Liver (tissue), 9 donors: ENCODE data around the gene KRTAP12-1. TPM values are rescaled to one million over a fixed set of nuclear protein-coding genes. Genes with fewer than 3 reads are reported as not detected.

Experiments
- DNase-seq: peaks from one replicate; pipeline ENCODE4 v3.0.0-alpha.2; 2017; ENCODE audit warnings: low spot score
- H3K27ac ChIP-seq, 2 donors: one replicate each; pipeline ENCODE4 v1.7.0; 2013; ENCODE audit warnings: inconsistent platforms in 2 of 2, low read length in 2 of 2, control low read depth in 1 of 2, low read depth in 1 of 2, mild to moderate bottlenecking in 1 of 2
- H3K27me3 ChIP-seq, 4 donors: one replicate each; pipeline versions ENCODE4 v1.6.1 to v1.7.0; 2013; ENCODE audit warnings: low read length in 3 of 4, inconsistent platforms in 1 of 4, mild to moderate bottlenecking in 1 of 4, moderate library complexity in 1 of 4; ENCODE audit not compliant: control insufficient read depth in 4 of 4, insufficient read depth in 4 of 4
- H3K36me3 ChIP-seq, 4 donors: one replicate each; pipeline versions ENCODE4 v1.6.1 to v1.7.0; 2013; ENCODE audit warnings: low read length in 3 of 4, mild to moderate bottlenecking in 3 of 4, low read depth in 1 of 4, moderate library complexity in 1 of 4; ENCODE audit not compliant: control insufficient read depth in 4 of 4, insufficient read depth in 3 of 4
- H3K4me1 ChIP-seq, 4 donors: one replicate each; pipeline versions ENCODE4 v1.6.1 to v1.7.0; 2013; ENCODE audit warnings: low read length in 3 of 4, mild to moderate bottlenecking in 3 of 4, moderate library complexity in 1 of 4; ENCODE audit not compliant: control insufficient read depth in 4 of 4, insufficient read depth in 4 of 4
- H3K4me3 ChIP-seq, 3 donors: one replicate each; pipeline versions ENCODE4 v1.6.1 to v1.7.0; 2013; ENCODE audit warnings: low read length in 3 of 3, control low read depth in 1 of 3, low read depth in 1 of 3, mild to moderate bottlenecking in 1 of 3
- H3K9ac ChIP-seq, 2 donors: one replicate each; pipeline ENCODE4 v1.7.0; 2013; ENCODE audit warnings: low read length in 2 of 2, mild to moderate bottlenecking in 2 of 2, moderate library complexity in 2 of 2, control low read depth in 1 of 2, low read depth in 1 of 2
- H3K9me3 ChIP-seq, 4 donors: one replicate each; pipeline versions ENCODE4 v1.6.1 to v1.7.0; 2013; ENCODE audit warnings: low read length in 3 of 4; ENCODE audit not compliant: control insufficient read depth in 4 of 4
- FOXA1 ChIP-seq: IDR thresholded peaks from 2 replicates; pipeline ENCODE4 v1.6.1; 2016; ENCODE audit warnings: antibody characterized with exemption
- GABPA ChIP-seq, 2 donors: IDR thresholded peaks in 1 of 2; conservative IDR thresholded peaks in 1 of 2; 2 replicates each; pipeline ENCODE4 v1.6.1; 2016; ENCODE audit warnings: antibody characterized with exemption in 2 of 2, mild to moderate bottlenecking in 1 of 2, moderate library complexity in 1 of 2
- HNF4G ChIP-seq: IDR thresholded peaks from 2 replicates; pipeline ENCODE4 v1.6.1; 2016; ENCODE audit warnings: antibody characterized with exemption
- JUND ChIP-seq, 2 donors: IDR thresholded peaks; 2 replicates each; pipeline ENCODE4 v1.6.1; 2016; ENCODE audit warnings: antibody characterized with exemption in 2 of 2
- RAD21 ChIP-seq, 2 donors: IDR thresholded peaks; 2 replicates each; pipeline ENCODE4 v1.6.1; 2016; ENCODE audit warnings: antibody characterized with exemption in 2 of 2, mild to moderate bottlenecking in 2 of 2
- TAF1 ChIP-seq: conservative IDR thresholded peaks from 2 replicates; pipeline ENCODE4 v1.6.1; 2016; ENCODE audit warnings: antibody characterized with exemption, mild to moderate bottlenecking
- WGBS: extraction: QIAGEN DNeasy Blood & Tissue Kit; methylation state at CpG from one replicate; pipeline ENCODE4 v1.1.7; 2013; 5-methylcytosine and 5-hydroxymethylcytosine counted together
- polyA plus RNA-seq, 2 donors: library from polyadenylated mRNA; stranded (reverse) in 1 of 2; unstranded in 1 of 2; fragments of 200-250 nt in 1 of 2; fragments of >200 nt in 1 of 2; fragmentation: Nextera tagmentation in 1 of 2; extraction: Ambion mirVana in 1 of 2; gene quantifications; one replicate each; pipeline versions ENCODE4 v1.2.1 to v1.2.3, GENCODE V29; 2013 to 2015
- total RNA-seq, 2 donors: library from RNA; depleted of rRNA; stranded (reverse); fragments of >200 nt; gene quantifications; one replicate each; pipeline ENCODE4 v1.2.3, GENCODE V29; 2014
- TF ChIP-seq, protein P1 (sequence below): IDR thresholded peaks from 2 replicates; pipeline ENCODE4 v1.6.1; 2016; ENCODE audit warnings: antibody characterized with exemption
- TF ChIP-seq, protein P2 (sequence below): IDR thresholded peaks from 2 replicates; pipeline ENCODE4 v1.6.1; 2016; ENCODE audit warnings: antibody characterized with exemption, mild to moderate bottlenecking
- TF ChIP-seq, protein P3 (sequence below): IDR thresholded peaks from 2 replicates; pipeline ENCODE4 v1.6.1; 2016; ENCODE audit warnings: antibody characterized with exemption
- TF ChIP-seq, protein P4 (sequence below): fragments of 150-350 bp; IDR thresholded peaks from 2 replicates; pipeline ENCODE4 v1.5.1; 2017; ENCODE audit warnings: improper control_type of control experiment, low read depth, low read length; ENCODE audit not compliant: missing input control
- donor health status: healthy.
- donor health status: healthy.
- donor health status: healthy.
- donor health status: healthy.
- donor health status: healthy.

KRTAP12-1 gene
- total and polyA plus RNA-seq, 4 donors = not detected

DNA sequence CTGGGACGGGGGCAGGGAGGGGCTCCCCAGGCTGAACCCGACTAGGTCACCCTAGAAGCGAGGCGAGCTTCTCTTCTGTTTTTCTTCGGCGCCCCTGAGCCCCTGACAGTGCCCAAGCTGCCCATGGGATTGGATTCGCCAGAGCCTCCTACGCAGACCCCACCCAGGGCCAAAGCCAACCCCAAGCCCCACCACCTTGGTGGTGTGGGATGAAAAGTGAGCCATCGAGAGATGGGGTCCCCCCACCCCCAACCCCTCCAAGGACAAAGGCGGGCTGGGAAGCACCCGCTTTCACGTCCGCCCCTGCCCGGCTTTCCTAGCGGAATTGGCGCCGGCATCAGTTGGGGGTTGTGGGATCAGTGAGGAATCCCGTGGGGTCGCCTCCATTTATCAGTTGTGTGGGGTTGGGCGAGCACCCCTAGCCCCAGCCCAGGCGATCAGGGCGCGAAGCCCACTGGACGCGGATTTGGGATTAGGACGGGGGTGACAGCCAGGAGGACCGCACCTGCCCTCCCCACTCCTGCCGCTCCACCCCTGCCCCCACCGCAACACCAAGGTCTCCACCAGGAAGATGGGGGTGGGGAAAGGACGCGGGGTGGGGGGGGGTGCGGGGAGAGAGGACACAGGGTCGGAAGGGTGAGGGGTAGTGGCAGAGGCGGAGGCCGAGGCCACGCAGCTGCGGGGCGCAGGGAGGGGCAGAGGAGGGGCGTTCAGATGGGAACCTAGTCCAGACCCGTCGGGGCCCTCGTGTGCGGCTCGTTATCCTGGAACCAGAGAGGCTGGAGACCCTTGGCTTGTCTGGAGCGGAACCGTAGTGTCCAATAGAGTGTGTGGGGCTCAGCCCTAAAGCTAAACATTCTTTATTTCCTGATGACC is 25.0 kb upstream of the KRTAP12-1 start:
- Histone ChIP-seq H3K27me3 (peaks cover 6 to 19% (median 13%) of the 10 kb centered on the region in 4 donors), H3K9ac (no peak overlapping the region), H3K27ac (no peak overlapping the region), H3K4me1 (peaks cover 2 to 11% (median 6%) of the 10 kb centered on the region in 4 donors), H3K36me3 (no peaks in the 10 kb centered on the region), H3K4me3 (no peak overlapping the region), H3K9me3 (no peaks in the 10 kb centered on the region)
- no peak for TF ChIP-seq RAD21 (IDR thresholded peaks at IDR 0.05)
- TF ChIP-seq, protein P1, sequence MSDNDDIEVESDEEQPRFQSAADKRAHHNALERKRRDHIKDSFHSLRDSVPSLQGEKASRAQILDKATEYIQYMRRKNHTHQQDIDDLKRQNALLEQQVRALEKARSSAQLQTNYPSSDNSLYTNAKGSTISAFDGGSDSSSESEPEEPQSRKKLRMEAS = no peak
- TF ChIP-seq TAF1 = no peak
- TF ChIP-seq, protein P2, sequence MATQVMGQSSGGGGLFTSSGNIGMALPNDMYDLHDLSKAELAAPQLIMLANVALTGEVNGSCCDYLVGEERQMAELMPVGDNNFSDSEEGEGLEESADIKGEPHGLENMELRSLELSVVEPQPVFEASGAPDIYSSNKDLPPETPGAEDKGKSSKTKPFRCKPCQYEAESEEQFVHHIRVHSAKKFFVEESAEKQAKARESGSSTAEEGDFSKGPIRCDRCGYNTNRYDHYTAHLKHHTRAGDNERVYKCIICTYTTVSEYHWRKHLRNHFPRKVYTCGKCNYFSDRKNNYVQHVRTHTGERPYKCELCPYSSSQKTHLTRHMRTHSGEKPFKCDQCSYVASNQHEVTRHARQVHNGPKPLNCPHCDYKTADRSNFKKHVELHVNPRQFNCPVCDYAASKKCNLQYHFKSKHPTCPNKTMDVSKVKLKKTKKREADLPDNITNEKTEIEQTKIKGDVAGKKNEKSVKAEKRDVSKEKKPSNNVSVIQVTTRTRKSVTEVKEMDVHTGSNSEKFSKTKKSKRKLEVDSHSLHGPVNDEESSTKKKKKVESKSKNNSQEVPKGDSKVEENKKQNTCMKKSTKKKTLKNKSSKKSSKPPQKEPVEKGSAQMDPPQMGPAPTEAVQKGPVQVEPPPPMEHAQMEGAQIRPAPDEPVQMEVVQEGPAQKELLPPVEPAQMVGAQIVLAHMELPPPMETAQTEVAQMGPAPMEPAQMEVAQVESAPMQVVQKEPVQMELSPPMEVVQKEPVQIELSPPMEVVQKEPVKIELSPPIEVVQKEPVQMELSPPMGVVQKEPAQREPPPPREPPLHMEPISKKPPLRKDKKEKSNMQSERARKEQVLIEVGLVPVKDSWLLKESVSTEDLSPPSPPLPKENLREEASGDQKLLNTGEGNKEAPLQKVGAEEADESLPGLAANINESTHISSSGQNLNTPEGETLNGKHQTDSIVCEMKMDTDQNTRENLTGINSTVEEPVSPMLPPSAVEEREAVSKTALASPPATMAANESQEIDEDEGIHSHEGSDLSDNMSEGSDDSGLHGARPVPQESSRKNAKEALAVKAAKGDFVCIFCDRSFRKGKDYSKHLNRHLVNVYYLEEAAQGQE = no peak
- no peak for TF ChIP-seq JUND (IDR thresholded peaks at IDR 0.05)
- peak; percentile 16 for DNase-seq
- WGBS = 7% methylated on average over 46 of the region's 46 CpGs

DNA sequence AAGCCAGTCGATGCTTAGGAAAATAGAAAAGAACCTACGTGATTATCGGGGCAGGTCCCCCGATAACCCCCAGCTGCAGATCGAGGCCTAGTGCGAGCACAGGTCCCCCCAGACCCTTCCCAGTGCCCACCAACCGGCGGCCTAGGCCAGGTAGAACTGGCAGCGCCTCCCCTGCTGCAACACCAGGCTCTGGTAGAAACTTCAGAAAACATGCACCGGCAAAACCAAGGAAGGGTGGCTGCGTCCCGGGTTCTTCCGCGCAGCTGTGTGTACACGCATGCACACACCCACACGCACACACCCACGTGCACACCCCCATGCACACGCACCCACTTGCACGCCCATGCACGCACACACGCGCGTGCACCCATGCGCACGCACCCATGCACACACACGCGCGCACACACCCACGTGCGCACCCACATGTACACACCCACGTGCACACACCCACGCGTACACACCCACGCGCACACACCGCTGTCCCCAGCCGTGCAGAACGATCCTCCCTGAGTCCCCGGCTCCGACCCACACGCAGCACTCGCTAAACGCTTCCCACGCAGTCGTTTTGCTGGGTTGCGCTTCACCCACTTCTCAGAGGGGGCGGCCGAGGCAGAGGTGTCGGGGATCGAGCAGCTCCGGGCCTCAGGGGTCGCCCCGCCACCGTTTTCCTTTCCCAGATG is 24.2 kb upstream of the KRTAP12-1 start:
- TF ChIP-seq, protein P3, sequence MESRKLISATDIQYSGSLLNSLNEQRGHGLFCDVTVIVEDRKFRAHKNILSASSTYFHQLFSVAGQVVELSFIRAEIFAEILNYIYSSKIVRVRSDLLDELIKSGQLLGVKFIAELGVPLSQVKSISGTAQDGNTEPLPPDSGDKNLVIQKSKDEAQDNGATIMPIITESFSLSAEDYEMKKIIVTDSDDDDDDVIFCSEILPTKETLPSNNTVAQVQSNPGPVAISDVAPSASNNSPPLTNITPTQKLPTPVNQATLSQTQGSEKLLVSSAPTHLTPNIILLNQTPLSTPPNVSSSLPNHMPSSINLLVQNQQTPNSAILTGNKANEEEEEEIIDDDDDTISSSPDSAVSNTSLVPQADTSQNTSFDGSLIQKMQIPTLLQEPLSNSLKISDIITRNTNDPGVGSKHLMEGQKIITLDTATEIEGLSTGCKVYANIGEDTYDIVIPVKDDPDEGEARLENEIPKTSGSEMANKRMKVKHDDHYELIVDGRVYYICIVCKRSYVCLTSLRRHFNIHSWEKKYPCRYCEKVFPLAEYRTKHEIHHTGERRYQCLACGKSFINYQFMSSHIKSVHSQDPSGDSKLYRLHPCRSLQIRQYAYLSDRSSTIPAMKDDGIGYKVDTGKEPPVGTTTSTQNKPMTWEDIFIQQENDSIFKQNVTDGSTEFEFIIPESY = no peak
- TF ChIP-seq GABPA (IDR thresholded peaks at IDR 0.05 in 1 of 2, conservative IDR thresholded peaks at IDR 0.05 in 1 of 2) (no peak), FOXA1 (no peak), HNF4G (no peak)
- TF ChIP-seq, protein P4, sequence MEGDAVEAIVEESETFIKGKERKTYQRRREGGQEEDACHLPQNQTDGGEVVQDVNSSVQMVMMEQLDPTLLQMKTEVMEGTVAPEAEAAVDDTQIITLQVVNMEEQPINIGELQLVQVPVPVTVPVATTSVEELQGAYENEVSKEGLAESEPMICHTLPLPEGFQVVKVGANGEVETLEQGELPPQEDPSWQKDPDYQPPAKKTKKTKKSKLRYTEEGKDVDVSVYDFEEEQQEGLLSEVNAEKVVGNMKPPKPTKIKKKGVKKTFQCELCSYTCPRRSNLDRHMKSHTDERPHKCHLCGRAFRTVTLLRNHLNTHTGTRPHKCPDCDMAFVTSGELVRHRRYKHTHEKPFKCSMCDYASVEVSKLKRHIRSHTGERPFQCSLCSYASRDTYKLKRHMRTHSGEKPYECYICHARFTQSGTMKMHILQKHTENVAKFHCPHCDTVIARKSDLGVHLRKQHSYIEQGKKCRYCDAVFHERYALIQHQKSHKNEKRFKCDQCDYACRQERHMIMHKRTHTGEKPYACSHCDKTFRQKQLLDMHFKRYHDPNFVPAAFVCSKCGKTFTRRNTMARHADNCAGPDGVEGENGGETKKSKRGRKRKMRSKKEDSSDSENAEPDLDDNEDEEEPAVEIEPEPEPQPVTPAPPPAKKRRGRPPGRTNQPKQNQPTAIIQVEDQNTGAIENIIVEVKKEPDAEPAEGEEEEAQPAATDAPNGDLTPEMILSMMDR = no peak
- TF ChIP-seq, protein P1 = no peak
- whole genome bisulfite sequencing = 13% methylated on average over 54 of the region's 54 CpGs
- H3K36me3 ChIP-seq = no peaks in the 10 kb centered on the region
- H3K27me3 ChIP-seq = peaks cover 5 to 18% (median 10%) of the 10 kb centered on the region in 4 donors
- no peaks in the 10 kb centered on the region for H3K9me3 ChIP-seq
- H3K4me1 ChIP-seq = peaks cover 2 to 11% (median 6%) of the 10 kb centered on the region in 4 donors
- no peak overlapping the region for H3K9ac ChIP-seq
- no peak overlapping the region for H3K4me3 ChIP-seq
- DNase-seq = peak; percentile 12
- H3K27ac ChIP-seq = no peak overlapping the region
